K562 treated with DMSO at 1 percent for 12 hours (cell line): Measurements from ENCODE around the gene MAGEB18. TPM values are rescaled to one million over a fixed set of nuclear protein-coding genes. Genes with fewer than 3 reads are reported as not detected.

Source experiments
- total RNA-seq: library from RNA; unstranded; fragments of 300-600 nt; gene quantifications from 2 replicates; pipeline ENCODE4 v1.2.3, GENCODE V29; 2022; ENCODE audit not compliant: insufficient read depth

MAGEB18 gene
- total RNA-seq, result not detected in 2 replicates

DNA sequence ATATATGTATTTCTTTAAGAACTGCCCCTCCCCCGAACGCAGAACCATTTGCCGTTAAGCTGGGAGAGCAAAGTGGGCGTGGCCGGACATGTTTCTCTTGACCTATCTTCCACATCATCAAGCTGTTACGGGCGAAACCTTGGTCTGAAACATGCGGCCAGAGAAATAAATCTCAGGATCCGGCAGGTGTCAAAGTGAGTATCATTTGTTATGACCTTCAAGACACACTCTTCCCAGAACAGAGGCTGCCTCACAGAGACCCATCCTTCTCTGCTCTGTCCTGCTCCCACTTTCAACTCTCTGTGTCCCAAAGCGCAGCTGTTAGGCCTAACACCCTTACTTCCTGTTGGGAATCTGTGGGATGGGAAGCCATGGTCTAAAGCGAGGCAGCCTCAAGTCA, at the start of gene MAGEB18:
MAGEB18 (plus strand) TSS at position 70 of the 400 bp plus-strand sequence. CDS start 643 bp downstream, outside the sequence.

DNA sequence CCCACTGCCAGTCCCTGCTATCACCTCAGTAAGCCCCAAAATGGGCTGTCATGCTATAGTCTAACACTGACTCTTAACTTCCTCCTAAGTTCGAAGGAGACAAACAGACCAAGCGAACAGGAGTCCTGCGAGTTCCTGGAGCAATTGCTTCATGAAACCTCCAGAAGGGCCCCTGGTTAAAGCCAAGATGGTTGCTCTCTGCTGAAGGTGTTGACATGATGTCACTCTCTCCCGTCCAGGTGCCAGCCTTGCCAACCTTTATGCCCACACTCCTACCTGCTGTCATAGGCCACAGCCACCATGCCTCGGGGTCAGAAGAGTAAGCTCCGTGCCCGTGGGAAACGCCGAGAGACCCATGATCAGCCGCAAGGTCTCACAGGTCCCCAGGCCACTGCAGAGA, 22.2 kb downstream of the MAGEB18 start, which contains the start of gene MAGEB6B:
MAGEB6B (plus strand) TSS at position 301 of the 400 bp plus-strand sequence; CDS start at position 301, 0 bp downstream.

Other genes starting within 250 kb of the MAGEB18 start
- gene MAGEB6B, start 22.3 kb downstream of the MAGEB18 start, total RNA-seq, result not detected in 2 replicates
- 0.44 TPM in 1 of 2 replicates, not detected in the other for gene MAGEB6, start 54.1 kb downstream of the MAGEB18 start, total RNA-seq
- not detected in 2 replicates for gene MAGEB5, start 77.8 kb downstream of the MAGEB18 start, total RNA-seq